ENCODE measurements around the gene CENPS.

DNA sequence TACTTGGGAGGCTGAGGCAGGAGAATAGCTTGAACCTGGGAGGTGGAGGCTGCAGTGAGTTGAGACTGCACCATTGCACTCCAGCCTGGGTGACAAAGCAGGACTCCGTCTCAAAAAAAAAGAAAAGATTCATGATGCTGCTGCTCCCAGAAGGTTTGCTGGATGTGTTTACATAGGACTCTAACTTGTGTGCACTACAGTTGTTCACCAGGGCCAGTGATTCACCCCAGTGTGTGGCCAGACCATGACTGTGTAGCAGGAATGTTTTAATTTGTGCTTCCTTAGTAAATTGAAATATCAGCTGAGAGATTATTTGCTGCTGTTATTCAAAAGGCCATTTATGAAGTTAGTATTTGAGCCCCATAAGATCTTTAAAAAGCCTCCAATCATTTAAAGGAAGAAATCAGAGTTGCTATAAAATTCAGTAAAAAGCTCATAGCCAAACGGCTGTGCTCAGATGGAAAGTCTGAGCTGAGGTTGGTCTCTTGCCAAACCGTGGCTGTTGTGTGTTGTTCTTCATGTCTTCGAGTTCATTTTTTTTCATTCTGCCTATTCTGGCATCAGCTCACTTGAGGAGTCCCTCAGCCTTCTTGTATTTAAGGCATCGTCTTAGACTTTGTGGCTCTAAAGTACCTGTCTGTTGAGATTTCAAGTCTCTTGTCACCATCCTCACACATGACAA lies 49.5 kb upstream of the CENPS start:
- TF ChIP-seq, protein P1, sequence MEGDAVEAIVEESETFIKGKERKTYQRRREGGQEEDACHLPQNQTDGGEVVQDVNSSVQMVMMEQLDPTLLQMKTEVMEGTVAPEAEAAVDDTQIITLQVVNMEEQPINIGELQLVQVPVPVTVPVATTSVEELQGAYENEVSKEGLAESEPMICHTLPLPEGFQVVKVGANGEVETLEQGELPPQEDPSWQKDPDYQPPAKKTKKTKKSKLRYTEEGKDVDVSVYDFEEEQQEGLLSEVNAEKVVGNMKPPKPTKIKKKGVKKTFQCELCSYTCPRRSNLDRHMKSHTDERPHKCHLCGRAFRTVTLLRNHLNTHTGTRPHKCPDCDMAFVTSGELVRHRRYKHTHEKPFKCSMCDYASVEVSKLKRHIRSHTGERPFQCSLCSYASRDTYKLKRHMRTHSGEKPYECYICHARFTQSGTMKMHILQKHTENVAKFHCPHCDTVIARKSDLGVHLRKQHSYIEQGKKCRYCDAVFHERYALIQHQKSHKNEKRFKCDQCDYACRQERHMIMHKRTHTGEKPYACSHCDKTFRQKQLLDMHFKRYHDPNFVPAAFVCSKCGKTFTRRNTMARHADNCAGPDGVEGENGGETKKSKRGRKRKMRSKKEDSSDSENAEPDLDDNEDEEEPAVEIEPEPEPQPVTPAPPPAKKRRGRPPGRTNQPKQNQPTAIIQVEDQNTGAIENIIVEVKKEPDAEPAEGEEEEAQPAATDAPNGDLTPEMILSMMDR (conservative IDR thresholded peaks at IDR 0.05): no peak
- no peak for TF ChIP-seq ZFX (IDR thresholded peaks at IDR 0.05)
